GM18867 (cell line): Measurements from ENCODE around the gene AKAP7.

ENCODE experiments used
- ATAC-seq: cut with Tn5 transposase; IDR thresholded peaks from one replicate; pipeline ENCODE4 v1.9.1; 2021; ENCODE audit warnings: mild to moderate bottlenecking, moderate library complexity; ENCODE audit not compliant: unreplicated experiment

AKAP7 gene

GRCh38 chr6:131197716-131198115, 62.4 kb downstream of the AKAP7 start:
- ATAC-seq = no peak

DNA sequence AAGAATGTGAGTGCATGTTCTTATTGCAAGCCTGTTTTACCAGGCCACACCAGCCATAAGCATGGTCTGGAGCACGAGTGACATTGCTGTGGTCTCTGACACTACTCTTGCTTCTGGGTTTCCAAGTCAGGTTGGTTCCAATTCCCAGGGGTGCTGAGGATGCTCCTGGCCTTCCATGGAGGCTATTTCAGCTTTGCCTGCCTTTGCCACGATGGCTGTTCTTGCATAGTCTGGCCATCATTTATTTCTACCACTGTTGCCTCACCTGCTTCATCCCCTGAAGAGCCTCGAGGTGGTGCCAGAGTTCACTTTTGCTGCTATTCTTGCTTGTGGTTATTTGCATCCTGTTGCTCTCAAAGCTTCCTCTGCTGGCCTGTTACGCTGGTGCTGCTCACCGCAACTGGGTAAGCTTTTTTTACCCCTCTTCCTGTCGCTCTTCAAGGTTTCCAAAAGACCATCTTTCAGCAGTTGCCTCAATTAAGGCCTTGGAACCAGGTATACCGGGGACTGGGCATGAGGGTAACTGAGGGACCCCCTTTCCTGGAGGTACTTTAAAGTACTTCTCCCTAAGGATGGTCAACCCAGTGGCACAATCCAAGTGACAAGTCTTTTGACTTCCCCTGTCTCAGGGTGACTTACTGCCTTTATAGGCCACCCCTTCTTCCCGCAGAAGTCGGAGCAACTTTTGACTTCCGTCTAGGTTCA, 64.5 kb downstream of the AKAP7 start:
- ATAC-seq = peak; percentile 100

GRCh38 chr6:131205481-131206244, 70.4 kb downstream of the AKAP7 start:
- no peak for ATAC-seq

- ATAC-seq = no peak
These were observed 71.4 kb downstream of the AKAP7 start for GRCh38 chr6:131206463-131207251.

- ATAC-seq = no peak
These were observed 73.5 kb downstream of the AKAP7 start for GRCh38 chr6:131208787-131209186.

DNA sequence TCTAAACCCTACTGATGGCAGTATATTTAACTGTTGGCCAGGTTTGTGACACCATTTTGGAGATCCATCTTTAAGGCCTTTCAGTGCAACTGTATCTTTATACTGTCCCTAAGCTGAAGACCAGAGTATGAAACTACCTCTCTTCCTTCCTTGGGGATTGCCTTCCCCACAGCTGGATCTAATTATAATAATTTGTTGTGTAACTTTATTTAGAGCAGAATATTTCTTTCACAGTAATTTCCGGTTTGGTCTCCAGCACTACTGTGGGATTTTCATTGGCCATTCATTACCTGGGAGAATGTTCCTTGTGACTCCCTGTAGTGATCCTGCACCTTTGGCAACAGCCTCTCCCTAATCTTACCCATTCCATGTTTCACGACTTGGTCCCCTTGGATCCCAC, 75.2 kb downstream of the AKAP7 start:
- ATAC-seq = no peak

DNA sequence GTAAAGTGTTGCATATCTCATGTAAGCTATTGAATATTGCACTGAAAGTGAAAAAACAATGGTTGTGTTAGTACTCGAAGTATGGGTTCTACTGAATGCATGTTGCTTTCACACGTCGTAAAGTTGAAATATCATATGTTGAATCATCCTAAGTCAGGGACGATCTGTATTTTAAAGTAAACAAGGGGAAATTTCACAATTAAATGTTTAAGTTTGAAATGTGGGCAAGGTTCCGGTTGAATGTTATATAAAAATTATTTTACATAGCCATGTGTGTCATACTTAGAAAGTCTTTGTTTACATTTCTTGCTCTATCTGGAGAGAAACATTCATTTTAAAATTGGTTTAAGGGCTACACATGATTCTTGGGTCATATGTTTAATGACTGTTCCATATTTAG, 76.8 kb downstream of the AKAP7 start:
- ATAC-seq = no peak

DNA sequence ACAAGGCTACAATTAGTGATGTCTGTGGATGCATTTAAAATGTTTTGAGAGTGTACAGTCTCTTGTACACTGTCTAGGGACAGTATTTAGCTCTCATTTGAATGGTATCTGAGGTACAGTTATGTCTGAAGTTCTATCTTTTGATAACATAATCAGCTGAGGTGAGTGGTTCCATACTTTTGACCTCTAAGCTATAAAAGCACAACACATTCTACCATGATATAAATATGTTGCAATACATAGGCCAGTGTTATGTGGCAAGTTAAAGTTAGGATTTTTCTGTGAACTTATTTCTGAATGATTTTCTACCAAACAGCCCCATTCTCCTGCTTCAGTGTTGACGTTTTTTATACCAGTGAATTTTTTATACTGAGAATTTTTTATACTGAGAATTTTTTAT, 77.6 kb downstream of the AKAP7 start:
- no peak for ATAC-seq

DNA sequence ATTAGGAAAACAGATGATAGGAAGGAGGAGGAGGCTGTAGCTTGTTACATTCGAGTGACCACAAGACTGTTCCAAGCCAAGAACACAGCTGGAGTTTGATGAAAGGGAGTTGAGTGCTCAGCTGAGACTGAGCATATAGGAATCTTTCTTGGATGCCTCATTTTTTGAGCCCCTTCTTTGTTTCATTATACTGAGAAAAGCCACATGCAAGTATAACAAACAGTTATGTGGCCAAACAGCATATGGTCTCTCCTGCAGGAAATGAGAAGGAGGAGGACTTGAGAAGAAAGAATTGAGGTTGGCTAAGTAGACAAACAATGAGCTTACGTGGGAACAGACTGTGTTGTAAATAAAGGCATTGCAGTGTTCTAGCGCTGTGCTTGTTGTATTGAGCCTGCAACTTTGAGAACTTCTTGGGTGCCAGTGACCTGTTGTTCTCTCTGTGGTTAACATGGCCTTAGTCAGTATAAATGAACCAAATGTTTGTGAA, 78.3 kb downstream of the AKAP7 start:
- no peak for ATAC-seq

- ATAC-seq = no peak
These were observed 80.0 kb downstream of the AKAP7 start for GRCh38 chr6:131215219-131215618.

DNA sequence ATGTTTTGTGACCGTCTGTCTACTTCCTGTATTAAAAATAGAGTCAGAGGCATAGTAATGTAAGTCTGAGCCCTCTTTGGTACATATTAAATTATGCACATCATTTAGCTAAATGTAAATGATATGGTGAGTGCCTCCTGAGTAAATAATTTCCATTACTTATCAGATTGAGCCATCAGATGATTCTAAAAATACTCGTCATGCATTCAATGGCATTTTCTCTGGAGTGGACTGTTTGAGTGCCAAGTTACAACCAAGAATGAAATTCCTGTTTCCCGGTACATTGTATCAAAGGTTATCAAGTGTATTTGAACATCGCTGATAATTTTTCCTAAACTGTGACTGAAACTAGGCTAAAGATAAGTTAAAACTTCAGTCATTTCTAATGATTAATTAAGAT, 81.0 kb downstream of the AKAP7 start:
- ATAC-seq = no peak

DNA sequence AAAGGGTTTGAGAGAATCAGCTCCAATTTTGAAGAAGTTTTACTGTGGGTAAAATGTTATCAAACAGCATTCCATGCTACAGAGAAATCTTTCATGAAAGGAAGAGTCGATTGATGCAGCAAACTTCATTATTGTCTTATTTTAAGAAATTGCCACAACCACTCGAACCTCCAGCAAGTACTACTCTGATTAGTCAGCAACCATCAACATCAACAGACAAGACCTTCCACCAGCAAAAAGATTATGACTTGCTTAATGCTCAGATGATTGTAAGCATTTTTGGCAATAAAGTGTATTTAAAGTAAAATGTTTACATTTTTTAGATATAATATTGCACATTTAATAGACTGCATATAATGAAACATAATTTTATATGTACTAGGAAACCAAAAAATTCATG, 87.5 kb downstream of the AKAP7 start:
- no peak for ATAC-seq

DNA sequence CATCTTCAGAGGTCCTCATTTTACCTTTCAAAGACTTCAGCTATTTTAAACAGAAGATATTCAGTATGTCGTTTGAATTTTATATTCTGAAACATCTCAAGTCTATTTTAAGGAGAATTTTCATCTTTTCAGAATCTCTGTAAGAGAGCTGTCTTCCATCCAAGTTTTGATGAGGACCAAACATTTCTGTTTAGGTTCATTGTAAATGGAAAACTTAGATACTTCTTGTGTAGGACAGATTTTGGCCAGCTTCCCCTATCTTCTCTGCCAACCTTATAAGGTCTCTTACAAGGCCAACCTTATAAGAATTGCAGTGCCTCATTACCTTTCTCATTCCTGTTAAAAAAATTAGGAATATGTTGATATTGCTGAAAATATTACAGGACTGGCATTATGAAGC, 88.1 kb downstream of the AKAP7 start:
- ATAC-seq = no peak

- ATAC-seq = no peak
These were observed 89.9 kb downstream of the AKAP7 start for GRCh38 chr6:131225127-131225526.

- ATAC-seq = no peak
These were observed 90.7 kb downstream of the AKAP7 start for GRCh38 chr6:131225959-131226358.

GRCh38 chr6:131226459-131227157, 91.3 kb downstream of the AKAP7 start:
- ATAC-seq = no peak

- ATAC-seq = no peak
These were observed 91.9 kb downstream of the AKAP7 start for GRCh38 chr6:131227158-131227543.

DNA sequence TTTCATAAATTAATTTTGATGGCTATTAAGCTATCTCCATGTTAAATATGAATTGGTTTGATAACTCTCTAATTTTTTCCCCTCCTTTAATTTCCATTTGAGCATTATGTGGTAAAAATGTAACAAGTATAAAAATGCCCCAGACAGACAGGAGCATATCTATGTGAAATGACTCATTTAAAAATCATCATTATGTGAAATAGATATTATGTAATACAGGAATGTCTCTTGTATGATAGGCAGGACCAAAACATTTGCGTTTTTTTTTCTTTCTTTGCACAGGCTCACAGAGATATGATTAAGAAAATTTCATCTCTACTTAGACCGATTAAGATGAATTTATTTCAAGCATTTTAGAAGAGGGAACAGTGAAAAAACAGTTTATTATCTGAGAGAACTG, 95.8 kb downstream of the AKAP7 start:
- ATAC-seq = no peak

GRCh38 chr6:131231891-131232290, 96.6 kb downstream of the AKAP7 start:
- no peak for ATAC-seq

DNA sequence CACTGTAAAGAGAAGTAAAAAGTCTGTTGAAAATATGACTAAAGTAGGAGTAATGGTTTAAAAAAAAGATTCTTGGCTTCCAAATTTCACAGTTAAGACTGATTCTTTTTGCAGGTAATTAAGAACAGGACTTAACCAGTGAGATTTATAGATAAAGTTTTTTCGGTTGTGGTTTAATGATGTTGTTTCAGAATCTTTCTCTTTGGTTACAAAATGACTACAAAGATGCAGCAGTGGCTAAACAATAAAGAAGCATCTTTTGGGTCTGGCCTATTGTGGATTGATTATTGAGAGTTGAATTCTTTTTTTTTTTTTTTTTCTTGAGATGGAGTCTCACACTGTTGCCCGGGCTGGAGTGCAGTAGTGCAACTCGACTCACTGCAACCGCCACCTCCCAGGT, 109.7 kb downstream of the AKAP7 start:
- ATAC-seq = no peak

- ATAC-seq = peak; percentile 68
These were observed 114.9 kb downstream of the AKAP7 start for GRCh38 chr6:131250122-131250521.
